ENCODE data around the gene ANXA4.
A peak's percentile ranks its signal among the peaks of the same experiment; 100 is the strongest.
"Not testable (repeated sequence)": the region's sequence is repeated elsewhere in the genome, so short reads cannot be mapped to it uniquely, and the experiment has no call there.

Gene ANXA4

GRCh38 chr2:69734035-69734611, 7.8 kb upstream of the ANXA4 start:
- Histone ChIP-seq H3K4me1 (ENCODE audit: control insufficient read depth in 2 of 2, insufficient read depth in 2 of 2, low read length in 2 of 2) (peaks cover 0 to 4% of the 10 kb centered on the region in 2 donors), H3K27ac (ENCODE audit: low read depth in 2 of 2, low read length in 2 of 2) (no peak overlapping the region), H3K27me3 (ENCODE audit: control insufficient read depth in 2 of 2, insufficient read depth in 2 of 2, low read length in 2 of 2) (no peaks in the 10 kb centered on the region), H3K36me3 (ENCODE audit: control insufficient read depth in 2 of 2, insufficient read depth in 2 of 2, low read length in 2 of 2) (no peaks in the 10 kb centered on the region), H3K9me3 (ENCODE audit: control insufficient read depth in 2 of 2, low read length in 2 of 2) (no peaks in the 10 kb centered on the region), H3K4me3 (ENCODE audit: low read length in 2 of 2) (no peak overlapping the region), H3K9ac (ENCODE audit: low read depth in 1 of 2, low read length in 2 of 2) (no peak overlapping the region)

- Histone ChIP-seq H3K27me3 (ENCODE audit: control insufficient read depth in 2 of 2, insufficient read depth in 2 of 2, low read length in 2 of 2) (no peaks in the 10 kb centered on the region), H3K4me1 (ENCODE audit: control insufficient read depth in 2 of 2, insufficient read depth in 2 of 2, low read length in 2 of 2) (peaks cover 0 to 4% of the 10 kb centered on the region in 2 donors), H3K4me3 (ENCODE audit: low read length in 2 of 2) (no peak overlapping the region), H3K27ac (ENCODE audit: low read depth in 2 of 2, low read length in 2 of 2) (no peak overlapping the region), H3K9me3 (ENCODE audit: control insufficient read depth in 2 of 2, low read length in 2 of 2) (no peaks in the 10 kb centered on the region), H3K36me3 (ENCODE audit: control insufficient read depth in 2 of 2, insufficient read depth in 2 of 2, low read length in 2 of 2) (no peaks in the 10 kb centered on the region), H3K9ac (ENCODE audit: low read depth in 1 of 2, low read length in 2 of 2) (no peak overlapping the region)
These were observed 6.9 kb upstream of the ANXA4 start for GRCh38 chr2:69734854-69735544.

- no peak overlapping the region for H3K4me3 ChIP-seq (ENCODE audit: low read length in 2 of 2)
- H3K9ac ChIP-seq (ENCODE audit: low read depth in 1 of 2, low read length in 2 of 2): no peak overlapping the region
- H3K27ac ChIP-seq (ENCODE audit: low read depth in 2 of 2, low read length in 2 of 2): no peak overlapping the region
- H3K27me3 ChIP-seq (ENCODE audit: control insufficient read depth in 2 of 2, insufficient read depth in 2 of 2, low read length in 2 of 2): no peaks in the 10 kb centered on the region
- peaks cover 1 to 5% of the 10 kb centered on the region in 2 donors for H3K4me1 ChIP-seq (ENCODE audit: control insufficient read depth in 2 of 2, insufficient read depth in 2 of 2, low read length in 2 of 2)
- no peaks in the 10 kb centered on the region for H3K36me3 ChIP-seq (ENCODE audit: control insufficient read depth in 2 of 2, insufficient read depth in 2 of 2, low read length in 2 of 2)
- no peaks in the 10 kb centered on the region for H3K9me3 ChIP-seq (ENCODE audit: control insufficient read depth in 2 of 2, low read length in 2 of 2)
These were observed 6.2 kb upstream of the ANXA4 start for GRCh38 chr2:69735686-69736085.

GRCh38 chr2:69738149-69738548, 3.8 kb upstream of the ANXA4 start:
- H3K36me3 ChIP-seq (ENCODE audit: control insufficient read depth in 2 of 2, insufficient read depth in 2 of 2, low read length in 2 of 2); H3K27me3 ChIP-seq (ENCODE audit: control insufficient read depth in 2 of 2, insufficient read depth in 2 of 2, low read length in 2 of 2); H3K9me3 ChIP-seq (ENCODE audit: control insufficient read depth in 2 of 2, low read length in 2 of 2); H3K9ac ChIP-seq (ENCODE audit: low read depth in 1 of 2, low read length in 2 of 2); H3K27ac ChIP-seq (ENCODE audit: low read depth in 2 of 2, low read length in 2 of 2); H3K4me3 ChIP-seq (ENCODE audit: low read length in 2 of 2): not testable (repeated sequence)
- H3K4me1 ChIP-seq (ENCODE audit: control insufficient read depth in 2 of 2, insufficient read depth in 2 of 2, low read length in 2 of 2): peaks cover 11 to 15% of the 10 kb centered on the region in 2 donors

- H3K9ac ChIP-seq (ENCODE audit: low read depth in 1 of 2, low read length in 2 of 2): peak overlapping the region in 1 of 2 donors; percentile 93
These were observed 1.4 kb upstream of the ANXA4 start for GRCh38 chr2:69740502-69740951.

GRCh38 chr2:69741229-69741574, 732 bp upstream of the ANXA4 start:
- peak overlapping the region; percentile 76 to 94 for H3K4me3 ChIP-seq (ENCODE audit: low read length in 2 of 2)
- H3K9ac ChIP-seq (ENCODE audit: low read depth in 1 of 2, low read length in 2 of 2): peak overlapping the region; percentile 66 to 93
- peaks cover 15 to 21% of the 10 kb centered on the region in 2 donors for H3K4me1 ChIP-seq (ENCODE audit: control insufficient read depth in 2 of 2, insufficient read depth in 2 of 2, low read length in 2 of 2)
- no peaks in the 10 kb centered on the region for H3K27me3 ChIP-seq (ENCODE audit: control insufficient read depth in 2 of 2, insufficient read depth in 2 of 2, low read length in 2 of 2)
- no peaks in the 10 kb centered on the region for H3K9me3 ChIP-seq (ENCODE audit: control insufficient read depth in 2 of 2, low read length in 2 of 2)
- H3K36me3 ChIP-seq (ENCODE audit: control insufficient read depth in 2 of 2, insufficient read depth in 2 of 2, low read length in 2 of 2): no peaks in the 10 kb centered on the region
- peak overlapping the region; percentile 95 to 96 for H3K27ac ChIP-seq (ENCODE audit: low read depth in 2 of 2, low read length in 2 of 2)

More at GRCh38 chr2:69740502-69740951, 1.4 kb upstream of the ANXA4 start:
- H3K9me3 ChIP-seq (ENCODE audit: control insufficient read depth in 2 of 2, low read length in 2 of 2): no peaks in the 10 kb centered on the region
- no peaks in the 10 kb centered on the region for H3K36me3 ChIP-seq (ENCODE audit: control insufficient read depth in 2 of 2, insufficient read depth in 2 of 2, low read length in 2 of 2)
- peak overlapping the region; percentile 76 to 94 for H3K4me3 ChIP-seq (ENCODE audit: low read length in 2 of 2)
- peak overlapping the region; percentile 95 to 96 for H3K27ac ChIP-seq (ENCODE audit: low read depth in 2 of 2, low read length in 2 of 2)
- no peaks in the 10 kb centered on the region for H3K27me3 ChIP-seq (ENCODE audit: control insufficient read depth in 2 of 2, insufficient read depth in 2 of 2, low read length in 2 of 2)
- H3K4me1 ChIP-seq (ENCODE audit: control insufficient read depth in 2 of 2, insufficient read depth in 2 of 2, low read length in 2 of 2): peaks cover 15 to 21% of the 10 kb centered on the region in 2 donors

GRCh38 chr2:69742322-69742952, 503 bp downstream of the ANXA4 start:
- Histone ChIP-seq H3K27me3 (ENCODE audit: control insufficient read depth in 2 of 2, insufficient read depth in 2 of 2, low read length in 2 of 2) (no peaks in the 10 kb centered on the region), H3K4me1 (ENCODE audit: control insufficient read depth in 2 of 2, insufficient read depth in 2 of 2, low read length in 2 of 2) (peaks cover 15 to 21% of the 10 kb centered on the region in 2 donors), H3K9me3 (ENCODE audit: control insufficient read depth in 2 of 2, low read length in 2 of 2) (no peaks in the 10 kb centered on the region), H3K9ac (ENCODE audit: low read depth in 1 of 2, low read length in 2 of 2) (peak overlapping the region; percentile 66 to 93), H3K36me3 (ENCODE audit: control insufficient read depth in 2 of 2, insufficient read depth in 2 of 2, low read length in 2 of 2) (no peaks in the 10 kb centered on the region), H3K27ac (ENCODE audit: low read depth in 2 of 2, low read length in 2 of 2) (peak overlapping the region; percentile 95 to 96), H3K4me3 (ENCODE audit: low read length in 2 of 2) (peak overlapping the region; percentile 76 to 94)

- Histone ChIP-seq H3K4me3 (ENCODE audit: low read length in 2 of 2) (peak overlapping the region; percentile 18 to 52), H3K4me1 (ENCODE audit: control insufficient read depth in 2 of 2, insufficient read depth in 2 of 2, low read length in 2 of 2) (peaks cover 11 to 21% of the 10 kb centered on the region in 2 donors), H3K27me3 (ENCODE audit: control insufficient read depth in 2 of 2, insufficient read depth in 2 of 2, low read length in 2 of 2) (no peaks in the 10 kb centered on the region), H3K9ac (ENCODE audit: low read depth in 1 of 2, low read length in 2 of 2) (no peak overlapping the region), H3K27ac (ENCODE audit: low read depth in 2 of 2, low read length in 2 of 2) (no peak overlapping the region), H3K9me3 (ENCODE audit: control insufficient read depth in 2 of 2, low read length in 2 of 2) (no peaks in the 10 kb centered on the region), H3K36me3 (ENCODE audit: control insufficient read depth in 2 of 2, insufficient read depth in 2 of 2, low read length in 2 of 2) (peaks cover 0 to 2% of the 10 kb centered on the region in 2 donors)
These were observed 1.9 kb downstream of the ANXA4 start for GRCh38 chr2:69743847-69744264.

- Histone ChIP-seq H3K4me3 (ENCODE audit: low read length in 2 of 2) (peak overlapping the region; percentile 28 to 33), H3K36me3 (ENCODE audit: control insufficient read depth in 2 of 2, insufficient read depth in 2 of 2, low read length in 2 of 2) (peaks cover 0 to 3% of the 10 kb centered on the region in 2 donors), H3K9me3 (ENCODE audit: control insufficient read depth in 2 of 2, low read length in 2 of 2) (no peaks in the 10 kb centered on the region), H3K27me3 (ENCODE audit: control insufficient read depth in 2 of 2, insufficient read depth in 2 of 2, low read length in 2 of 2) (no peaks in the 10 kb centered on the region), H3K27ac (ENCODE audit: low read depth in 2 of 2, low read length in 2 of 2) (no peak overlapping the region), H3K4me1 (ENCODE audit: control insufficient read depth in 2 of 2, insufficient read depth in 2 of 2, low read length in 2 of 2) (peaks cover 11 to 21% of the 10 kb centered on the region in 2 donors), H3K9ac (ENCODE audit: low read depth in 1 of 2, low read length in 2 of 2) (peak overlapping the region in 1 of 2 donors; percentile 26)
These were observed 2.5 kb downstream of the ANXA4 start for GRCh38 chr2:69744456-69744855.

GRCh38 chr2:69745035-69745434, 3.1 kb downstream of the ANXA4 start:
- Histone ChIP-seq H3K9ac (ENCODE audit: low read depth in 1 of 2, low read length in 2 of 2) (no peak overlapping the region), H3K4me3 (ENCODE audit: low read length in 2 of 2) (peak overlapping the region in 1 of 2 donors; percentile 26), H3K9me3 (ENCODE audit: control insufficient read depth in 2 of 2, low read length in 2 of 2) (no peaks in the 10 kb centered on the region), H3K27me3 (ENCODE audit: control insufficient read depth in 2 of 2, insufficient read depth in 2 of 2, low read length in 2 of 2) (no peaks in the 10 kb centered on the region), H3K27ac (ENCODE audit: low read depth in 2 of 2, low read length in 2 of 2) (no peak overlapping the region), H3K36me3 (ENCODE audit: control insufficient read depth in 2 of 2, insufficient read depth in 2 of 2, low read length in 2 of 2) (peaks cover 0 to 3% of the 10 kb centered on the region in 2 donors), H3K4me1 (ENCODE audit: control insufficient read depth in 2 of 2, insufficient read depth in 2 of 2, low read length in 2 of 2) (peaks cover 11 to 21% of the 10 kb centered on the region in 2 donors)

All from mucosa of rectum (tissue), 2 donors.